K562 (cell line): ENCODE measurements around the gene C18orf32. TPM values are rescaled to one million over a fixed set of nuclear protein-coding genes. Genes with fewer than 3 reads are reported as not detected.

Experiments used
- ATF7 ChIP-seq: fragments of 450-650 bp; IDR thresholded peaks from 2 replicates; pipeline ENCODE4 v1.7.1; 2014; ENCODE audit warnings: mild to moderate bottlenecking, moderate library complexity
- HCFC1 ChIP-seq: IDR thresholded peaks from 2 replicates; pipeline ENCODE4 v1.6.1; 2012; ENCODE audit warnings: low read depth, low read length, improper control_type of control experiment
- MAFG ChIP-seq: fragments of 450-650 bp; conservative IDR thresholded peaks from 2 replicates; pipeline ENCODE4 v1.6.1; 2016; ENCODE audit warnings: missing genetic modification characterization, missing compliant biosample characterization
- PRMT5 ChIP-seq: sonication (generic); formaldehyde crosslinking; IDR thresholded peaks from 2 replicates; pipeline ENCODE4 v1.5.0; 2020; ENCODE audit warnings: missing genetic modification reagents
- RB1 ChIP-seq: fragments of 450-650 bp; IDR thresholded peaks from 2 replicates; pipeline ENCODE4 v1.6.1; 2017; ENCODE audit warnings: low read depth, mild to moderate bottlenecking
- TRIM28 ChIP-seq: fragments of 450-650 bp; IDR thresholded peaks from 2 replicates; pipeline ENCODE4 v1.6.1; 2017
- ZNF282 ChIP-seq: sonication (generic); formaldehyde crosslinking; IDR thresholded peaks from 2 replicates; pipeline ENCODE4 v1.8.1; 2023; ENCODE audit warnings: missing genetic modification reagents
- polyA plus RNA-seq, 8 experiments: library from polyadenylated mRNA; depleted of rRNA in 4 of 8; stranded (reverse) in 5 of 8; unstranded in 3 of 8; fragments of >200 nt; fragmentation: Nextera tagmentation in 2 of 8; fragmentation: Illumina TruSeq in 1 of 8; extraction: Ambion mirVana in 2 of 8; extraction: Trizol in 1 of 8; gene quantifications; 2 replicates each; pipeline versions ENCODE4 v1.2.1 to v1.2.3, GENCODE V29; 2011 to 2014; ENCODE audit warnings: inconsistent platforms in 1 of 8, missing spikeins in 1 of 8
- total RNA-seq, 7 experiments: library from RNA; depleted of rRNA in 6 of 7; stranded (reverse); fragments of >200 nt in 6 of 7; fragmentation: Illumina TruSeq in 2 of 7; extraction: Trizol in 2 of 7; gene quantifications; 2 replicates each; pipeline versions ENCODE4 v1.2.1 to v1.2.3, GENCODE V29; 2011 to 2021; ENCODE audit warnings: low replicate concordance in 1 of 7
- TF ChIP-seq, protein P1 (sequence below), 2 experiments: IDR thresholded peaks in 1 of 2; conservative IDR thresholded peaks in 1 of 2; 2 replicates each; pipeline ENCODE4 v1.6.1; 2016; ENCODE audit warnings: low read depth in 2 of 2, mild to moderate bottlenecking in 1 of 2, missing compliant biosample characterization in 1 of 2, missing genetic modification characterization in 1 of 2, moderate library complexity in 1 of 2
- TF ChIP-seq, protein P2 (sequence below): fragments of 450-650 bp; formaldehyde crosslinking; IDR thresholded peaks from 2 replicates; pipeline ENCODE4 v1.4.0; 2020; ENCODE audit warnings: mild to moderate bottlenecking
- TF ChIP-seq, protein P3 (sequence below): fragments of 150-350 bp; IDR thresholded peaks from 2 replicates; pipeline ENCODE4 v1.6.1; 2014; ENCODE audit warnings: low read depth, mild to moderate bottlenecking, low read length, borderline replicate concordance

The C18orf32 gene
- total and polyA plus RNA-seq, 9 of the 15 experiments (the other 6 are each of a cell fraction or from before 2014, with no cell fraction given): 8.5 to 35.0 (median 20.4) TPM

DNA sequence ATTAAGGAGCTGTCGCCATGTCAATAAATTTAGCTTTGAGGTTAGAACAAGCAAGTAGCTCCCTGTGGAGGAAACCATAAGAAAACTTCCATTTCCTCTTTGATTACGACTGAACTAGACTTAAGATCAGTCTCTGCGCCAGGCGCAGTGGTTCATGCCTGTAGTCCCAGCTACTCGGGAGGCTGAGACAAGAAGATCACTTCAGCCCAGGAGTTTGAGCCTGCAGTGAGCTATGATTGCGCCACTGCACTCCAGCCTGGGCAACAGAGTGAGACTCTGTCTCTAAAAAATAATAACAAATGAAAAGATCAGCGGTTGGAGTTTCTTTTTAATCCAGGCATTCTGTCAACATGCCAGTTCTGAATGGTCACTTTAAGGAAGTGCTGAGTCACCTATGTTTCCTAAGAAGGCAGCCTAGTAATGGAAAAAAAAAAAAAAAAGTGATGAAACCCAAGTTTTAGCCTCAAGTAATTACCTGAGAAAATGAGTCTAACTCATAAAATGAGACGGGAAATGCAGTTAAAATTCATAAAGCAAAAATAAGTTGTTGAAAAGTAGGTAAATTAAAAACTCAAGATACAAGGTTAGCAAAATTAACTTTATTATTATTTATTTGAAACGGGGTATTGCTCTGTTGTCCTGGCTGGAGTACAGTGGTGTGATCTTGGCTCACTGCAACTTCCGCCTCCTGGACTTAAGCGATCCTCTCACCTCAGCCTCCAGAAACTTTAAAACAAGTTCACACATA is 10.2 kb downstream of the C18orf32 start (continued):
- TF ChIP-seq, protein P1, sequence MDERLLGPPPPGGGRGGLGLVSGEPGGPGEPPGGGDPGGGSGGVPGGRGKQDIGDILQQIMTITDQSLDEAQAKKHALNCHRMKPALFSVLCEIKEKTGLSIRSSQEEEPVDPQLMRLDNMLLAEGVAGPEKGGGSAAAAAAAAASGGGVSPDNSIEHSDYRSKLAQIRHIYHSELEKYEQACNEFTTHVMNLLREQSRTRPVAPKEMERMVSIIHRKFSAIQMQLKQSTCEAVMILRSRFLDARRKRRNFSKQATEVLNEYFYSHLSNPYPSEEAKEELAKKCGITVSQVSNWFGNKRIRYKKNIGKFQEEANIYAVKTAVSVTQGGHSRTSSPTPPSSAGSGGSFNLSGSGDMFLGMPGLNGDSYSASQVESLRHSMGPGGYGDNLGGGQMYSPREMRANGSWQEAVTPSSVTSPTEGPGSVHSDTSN (CRISPR knock-in tag; IDR thresholded peaks at IDR 0.05; ENCODE audit: low read depth): no peak
- TF ChIP-seq, protein P1 (tag; conservative IDR thresholded peaks at IDR 0.05; ENCODE audit: low read depth): no peak
- TF ChIP-seq RB1: no peak
- no peak for TF ChIP-seq HCFC1
- TF ChIP-seq, protein P2, sequence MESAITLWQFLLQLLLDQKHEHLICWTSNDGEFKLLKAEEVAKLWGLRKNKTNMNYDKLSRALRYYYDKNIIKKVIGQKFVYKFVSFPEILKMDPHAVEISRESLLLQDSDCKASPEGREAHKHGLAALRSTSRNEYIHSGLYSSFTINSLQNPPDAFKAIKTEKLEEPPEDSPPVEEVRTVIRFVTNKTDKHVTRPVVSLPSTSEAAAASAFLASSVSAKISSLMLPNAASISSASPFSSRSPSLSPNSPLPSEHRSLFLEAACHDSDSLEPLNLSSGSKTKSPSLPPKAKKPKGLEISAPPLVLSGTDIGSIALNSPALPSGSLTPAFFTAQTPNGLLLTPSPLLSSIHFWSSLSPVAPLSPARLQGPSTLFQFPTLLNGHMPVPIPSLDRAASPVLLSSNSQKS (CRISPR knock-in tag): no peak
- TF ChIP-seq TRIM28: no peak
- TF ChIP-seq PRMT5: no peak
- peak; percentile 99 for TF ChIP-seq MAFG
- TF ChIP-seq, protein P3, sequence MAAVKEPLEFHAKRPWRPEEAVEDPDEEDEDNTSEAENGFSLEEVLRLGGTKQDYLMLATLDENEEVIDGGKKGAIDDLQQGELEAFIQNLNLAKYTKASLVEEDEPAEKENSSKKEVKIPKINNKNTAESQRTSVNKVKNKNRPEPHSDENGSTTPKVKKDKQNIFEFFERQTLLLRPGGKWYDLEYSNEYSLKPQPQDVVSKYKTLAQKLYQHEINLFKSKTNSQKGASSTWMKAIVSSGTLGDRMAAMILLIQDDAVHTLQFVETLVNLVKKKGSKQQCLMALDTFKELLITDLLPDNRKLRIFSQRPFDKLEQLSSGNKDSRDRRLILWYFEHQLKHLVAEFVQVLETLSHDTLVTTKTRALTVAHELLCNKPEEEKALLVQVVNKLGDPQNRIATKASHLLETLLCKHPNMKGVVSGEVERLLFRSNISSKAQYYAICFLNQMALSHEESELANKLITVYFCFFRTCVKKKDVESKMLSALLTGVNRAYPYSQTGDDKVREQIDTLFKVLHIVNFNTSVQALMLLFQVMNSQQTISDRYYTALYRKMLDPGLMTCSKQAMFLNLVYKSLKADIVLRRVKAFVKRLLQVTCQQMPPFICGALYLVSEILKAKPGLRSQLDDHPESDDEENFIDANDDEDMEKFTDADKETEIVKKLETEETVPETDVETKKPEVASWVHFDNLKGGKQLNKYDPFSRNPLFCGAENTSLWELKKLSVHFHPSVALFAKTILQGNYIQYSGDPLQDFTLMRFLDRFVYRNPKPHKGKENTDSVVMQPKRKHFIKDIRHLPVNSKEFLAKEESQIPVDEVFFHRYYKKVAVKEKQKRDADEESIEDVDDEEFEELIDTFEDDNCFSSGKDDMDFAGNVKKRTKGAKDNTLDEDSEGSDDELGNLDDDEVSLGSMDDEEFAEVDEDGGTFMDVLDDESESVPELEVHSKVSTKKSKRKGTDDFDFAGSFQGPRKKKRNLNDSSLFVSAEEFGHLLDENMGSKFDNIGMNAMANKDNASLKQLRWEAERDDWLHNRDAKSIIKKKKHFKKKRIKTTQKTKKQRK: no peak
- peak; percentile 36; the same call in 1 of the 2 replicates for TF ChIP-seq ATF7
- no peak for TF ChIP-seq ZNF282 (CRISPR knock-in tag)
